HL-60/S4 treated with phorbol 12-myristate 13-acetate at 8.2 ng/mL for 4 days and 3 days (cell line): ENCODE results near the gene COCH.

Experiments
- in situ Hi-C: fragments of 300-500 bp; cut with MboI; formaldehyde crosslinking; loops from 2 replicates; pipeline ENCODE4 v1.15.0; 2022; ENCODE audit warnings: low sequenced_read_pairs

COCH gene

DNA sequence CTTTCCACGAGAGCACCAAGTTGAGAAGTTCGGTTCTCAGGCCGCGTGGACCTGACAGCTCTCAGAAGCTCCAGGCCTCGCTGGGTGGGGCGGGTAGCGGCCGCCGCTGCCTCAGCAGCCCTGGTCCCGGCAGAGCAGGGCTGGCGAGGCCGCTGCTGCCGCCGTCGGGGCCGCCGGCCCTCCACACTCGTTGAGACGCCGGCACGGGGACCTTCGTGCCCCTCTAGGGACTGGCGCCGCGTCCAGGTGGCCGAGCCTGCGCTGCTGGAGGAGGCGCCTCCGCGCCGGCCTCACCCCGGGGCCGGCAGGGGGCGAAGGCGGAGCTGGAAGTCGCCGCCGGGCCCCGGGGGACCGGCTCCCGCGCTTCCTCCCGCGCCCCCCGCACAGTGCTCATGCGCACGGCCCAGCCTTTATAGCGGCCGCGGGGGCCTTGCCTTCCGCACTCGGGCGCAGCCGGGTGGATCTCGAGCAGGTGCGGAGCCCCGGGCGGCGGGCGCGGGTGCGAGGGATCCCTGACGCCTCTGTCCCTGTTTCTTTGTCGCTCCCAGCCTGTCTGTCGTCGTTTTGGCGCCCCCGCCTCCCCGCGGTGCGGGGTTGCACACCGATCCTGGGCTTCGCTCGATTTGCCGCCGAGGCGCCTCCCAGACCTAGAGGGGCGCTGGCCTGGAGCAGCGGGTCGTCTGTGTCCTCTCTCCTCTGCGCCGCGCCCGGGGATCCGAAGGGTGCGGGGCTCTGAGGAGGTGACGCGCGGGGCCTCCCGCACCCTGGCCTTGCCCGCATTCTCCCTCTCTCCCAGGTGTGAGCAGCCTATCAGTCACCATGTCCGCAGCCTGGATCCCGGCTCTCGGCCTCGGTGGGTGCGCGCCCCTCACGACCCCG is at the start of gene COCH:
TSS of gene COCH (plus strand) at position 440 of the 879 bp plus-strand sequence. CDS start at position 820, 380 bp downstream.
- in situ Hi-C loops = no loop called here

GRCh38 chr14:30826070-30826469 is 48.3 kb upstream of the COCH start:
- in situ Hi-C loops = no loop called here

- in situ Hi-C loops = no loop called here
These were observed 44.5 kb upstream of the COCH start for GRCh38 chr14:30829853-30830252.

DNA sequence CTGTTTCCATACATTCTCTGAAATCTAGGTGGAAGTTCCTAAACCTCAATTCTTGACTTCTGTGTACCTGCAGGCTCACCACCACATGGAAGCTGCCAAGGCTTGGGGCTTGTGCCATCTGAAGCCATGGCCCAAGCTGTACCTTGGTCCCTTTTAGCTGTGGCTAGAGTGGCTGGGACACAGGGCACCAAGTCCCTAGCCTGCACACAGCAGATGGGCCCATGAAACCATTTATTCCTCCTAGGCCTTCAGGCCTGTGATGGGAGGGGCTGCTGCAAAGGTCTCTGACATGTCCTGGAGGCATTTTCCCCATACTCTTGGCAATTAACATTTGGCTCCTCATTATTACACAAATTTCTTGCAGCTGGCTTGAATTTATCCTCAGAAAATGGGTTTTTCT is 40.0 kb upstream of the COCH start:
- in situ Hi-C loops = no loop called here

DNA sequence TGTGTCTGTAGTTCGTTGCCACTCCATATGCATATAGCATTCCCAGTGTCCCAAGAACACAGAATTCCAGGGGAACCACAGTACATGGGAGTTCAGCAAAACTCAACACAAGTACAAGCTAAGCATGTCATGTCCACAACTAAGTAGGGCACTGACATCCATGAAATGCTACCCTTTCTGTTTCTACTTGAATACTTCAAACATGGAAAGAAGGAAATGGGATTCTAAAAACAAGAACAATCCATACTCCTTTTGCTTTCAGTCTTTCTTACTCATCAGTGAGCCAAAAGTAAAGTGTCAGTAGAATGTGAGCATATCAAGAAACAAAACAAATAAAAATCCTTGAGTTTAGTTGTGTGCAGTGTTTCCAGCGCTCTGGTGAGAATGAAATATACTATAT is 36.0 kb upstream of the COCH start:
- in situ Hi-C loops = no loop called here

GRCh38 chr14:30840086-30840779 is 34.1 kb upstream of the COCH start:
- in situ Hi-C loops = no loop called here

- in situ Hi-C loops = no loop called here
These were observed 31.9 kb upstream of the COCH start for GRCh38 chr14:30842431-30842830.

DNA sequence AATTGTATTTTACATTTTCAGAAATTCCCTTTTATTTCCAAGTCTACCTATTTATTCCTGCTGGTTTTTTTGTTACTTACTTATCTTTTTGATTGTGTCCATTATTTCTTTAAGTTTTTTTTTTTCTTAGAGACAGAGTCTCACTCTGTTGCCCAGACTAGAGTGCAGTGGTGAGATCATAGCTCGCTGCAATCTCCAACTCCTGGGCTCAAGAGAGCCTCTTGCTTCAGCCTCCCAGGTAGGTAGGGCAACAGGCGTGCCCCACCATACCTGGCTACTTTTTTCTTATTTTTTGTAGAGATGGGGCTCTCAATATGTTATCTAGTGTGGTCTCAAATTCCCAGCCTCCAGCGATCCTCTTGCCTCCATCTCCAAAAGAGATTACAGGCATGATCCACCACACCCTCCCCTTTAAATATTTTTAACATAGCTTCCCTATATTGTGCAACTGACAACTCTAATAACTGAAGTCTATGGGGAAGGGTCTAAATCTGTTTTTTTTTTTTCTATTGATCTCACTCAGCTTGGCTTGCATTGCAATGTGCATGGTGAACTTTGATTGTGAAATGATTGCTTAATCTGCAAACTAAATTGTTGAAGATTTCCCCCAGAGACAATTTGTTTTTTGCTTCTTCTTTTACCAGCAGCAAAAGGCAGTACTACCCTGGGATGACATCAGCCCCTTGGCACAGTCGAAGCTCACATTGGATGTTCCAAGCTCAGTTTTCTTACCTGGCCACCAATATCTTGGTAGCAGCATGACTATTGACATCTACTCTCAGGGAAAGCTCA is 25.7 kb upstream of the COCH start:
- in situ Hi-C loops = no loop called here

DNA sequence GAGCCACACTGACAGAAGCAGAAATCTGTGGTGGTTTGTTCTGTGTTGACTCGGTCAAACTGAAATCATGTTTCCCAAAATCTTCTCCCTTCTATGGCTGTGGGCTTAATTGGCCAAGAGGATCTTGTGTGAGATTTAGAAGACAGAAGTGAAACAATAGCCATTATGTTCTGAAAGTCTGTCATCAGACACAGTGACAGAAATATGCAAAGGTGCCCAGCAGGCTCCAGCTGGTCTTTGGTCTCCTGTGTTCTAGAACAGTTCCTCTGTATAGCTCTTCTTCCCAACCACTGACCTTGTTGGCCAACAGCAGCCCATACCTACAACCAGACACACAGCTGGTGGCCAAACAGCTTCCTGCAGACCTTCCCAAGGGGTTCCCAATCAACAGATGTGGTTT is 25.0 kb upstream of the COCH start:
- in situ Hi-C loops = no loop called here

DNA sequence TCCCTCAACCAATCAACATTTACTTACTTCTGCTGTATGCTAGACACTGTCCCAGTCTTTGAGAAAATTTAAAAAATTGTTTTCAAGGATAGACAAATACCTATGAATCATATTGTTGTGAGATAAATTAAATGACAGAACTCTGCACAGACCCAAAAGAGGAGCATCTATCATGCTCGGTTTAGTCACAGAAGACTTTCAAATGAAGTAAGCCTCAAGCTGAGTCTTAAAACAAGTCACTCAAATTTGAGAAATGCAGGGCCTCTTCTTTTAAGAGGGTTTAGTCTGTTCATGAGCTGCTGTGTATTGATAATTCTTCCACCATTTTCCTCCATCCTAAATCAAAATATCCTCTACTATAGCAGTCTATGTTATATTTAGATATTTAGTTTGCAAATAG is 24.4 kb upstream of the COCH start:
- in situ Hi-C loops = no loop called here

GRCh38 chr14:30853946-30854345 is 20.4 kb upstream of the COCH start:
- in situ Hi-C loops = no loop called here

GRCh38 chr14:30854492-30854891 is 19.9 kb upstream of the COCH start:
- in situ Hi-C loops = no loop called here

GRCh38 chr14:30855345-30856037 is 18.9 kb upstream of the COCH start:
- in situ Hi-C loops = no loop called here

- in situ Hi-C loops = no loop called here
These were observed 13.2 kb upstream of the COCH start for GRCh38 chr14:30861200-30861599.

GRCh38 chr14:30864934-30865333 is 9.4 kb upstream of the COCH start:
- in situ Hi-C loops = no loop called here

GRCh38 chr14:30868736-30869135 is 5.6 kb upstream of the COCH start:
- in situ Hi-C loops = no loop called here

GRCh38 chr14:30869551-30870155 is 4.7 kb upstream of the COCH start:
- in situ Hi-C loops = no loop called here

- in situ Hi-C loops = no loop called here
These were observed 1.8 kb upstream of the COCH start for GRCh38 chr14:30872602-30873001.

- in situ Hi-C loops = no loop called here
These were observed 845 bp upstream of the COCH start for GRCh38 chr14:30873308-30874119.
